HepG2 (cell line): ENCODE data around the gene CCDC38. TPM values are rescaled to one million over a fixed set of nuclear protein-coding genes. Genes with fewer than 3 reads are reported as not detected.
A peak's percentile ranks its signal among the peaks of the same experiment; 100 is the strongest.

Source experiments
- ADNP ChIP-seq: sonication (generic); formaldehyde crosslinking; IDR thresholded peaks from 2 replicates; pipeline ENCODE4 v1.4.0; 2020; ENCODE audit warnings: missing genetic modification reagents
- FOXO1 ChIP-seq: sonication (generic); formaldehyde crosslinking; IDR thresholded peaks from 2 replicates; pipeline ENCODE4 v1.4.0; 2020; ENCODE audit warnings: missing genetic modification reagents
- GABPA ChIP-seq, 2 experiments: IDR thresholded peaks; 2 replicates each; pipeline ENCODE4 v1.6.1; 2011 to 2016; ENCODE audit warnings: low read depth in 2 of 2, low read length in 1 of 2, missing biosample characterization in 1 of 2, missing genetic modification characterization in 1 of 2
- MED1 ChIP-seq: sonication (generic); formaldehyde crosslinking; IDR thresholded peaks from 2 replicates; pipeline ENCODE4 v1.4.0; 2020; ENCODE audit warnings: missing genetic modification reagents
- RORA ChIP-seq: sonication (generic); formaldehyde crosslinking; IDR thresholded peaks from 2 replicates; pipeline ENCODE4 v1.5.0; 2020; ENCODE audit warnings: mild to moderate bottlenecking, missing genetic modification reagents, moderate library complexity
- SAP130 ChIP-seq: IDR thresholded peaks from 2 replicates; pipeline ENCODE4 v1.6.1; 2016; ENCODE audit warnings: low read depth
- SETDB1 ChIP-seq: sonication (generic); formaldehyde crosslinking; IDR thresholded peaks from 2 replicates; pipeline ENCODE4 v1.5.1; 2020; ENCODE audit warnings: missing genetic modification reagents, mild to moderate bottlenecking, borderline replicate concordance
- SNRNP70 ChIP-seq: fragments of 200-400 bp; formaldehyde crosslinking; IDR thresholded peaks from 2 replicates; pipeline ENCODE4 v1.6.1; 2017; ENCODE audit warnings: mild to moderate bottlenecking, low read depth, low read length, moderate library complexity
- TARDBP ChIP-seq: sonication (generic); formaldehyde crosslinking; IDR thresholded peaks from 2 replicates; pipeline ENCODE4 v1.8.0; 2022; ENCODE audit warnings: mild to moderate bottlenecking, missing genetic modification reagents
- YY1 ChIP-seq: IDR thresholded peaks from 2 replicates; pipeline ENCODE4 v1.6.1; 2011; ENCODE audit warnings: low read length, low read depth, moderate library complexity, mild to moderate bottlenecking; ENCODE audit not compliant: insufficient read depth, insufficient replicate concordance
- ZFX ChIP-seq: sonication (generic); formaldehyde crosslinking; IDR thresholded peaks from 2 replicates; pipeline ENCODE4 v1.4.0; 2020; ENCODE audit warnings: mild to moderate bottlenecking, low read depth, missing genetic modification reagents, moderate library complexity
- ZMAT3 ChIP-seq: sonication (generic); formaldehyde crosslinking; conservative IDR thresholded peaks from 2 replicates; pipeline ENCODE4 v1.7.0; 2021; ENCODE audit warnings: missing genetic modification reagents
- ZNF543 ChIP-seq: sonication (generic); formaldehyde crosslinking; IDR thresholded peaks from 2 replicates; pipeline ENCODE4 v1.4.0; 2020; ENCODE audit warnings: mild to moderate bottlenecking, missing genetic modification reagents
- polyA plus RNA-seq, 8 experiments: library from polyadenylated mRNA; depleted of rRNA in 3 of 8; stranded (reverse) in 7 of 8; unstranded in 1 of 8; fragments of >200 nt; fragmentation: Illumina TruSeq in 4 of 8; extraction: Trizol in 4 of 8; gene quantifications; 2 replicates each; pipeline versions ENCODE4 v1.2.1 to v1.2.3, GENCODE V29; 2011 to 2016; ENCODE audit warnings: low read depth in 4 of 8, missing spikeins in 1 of 8, mixed read lengths in 1 of 8; ENCODE audit not compliant: insufficient read depth in 1 of 8
- total RNA-seq, 5 experiments: library from RNA; depleted of rRNA; stranded (reverse); fragments of >200 nt; fragmentation: Illumina TruSeq; extraction: Trizol; gene quantifications; 2 replicates each; pipeline ENCODE4 v1.2.3, GENCODE V29; 2016; ENCODE audit warnings: low read depth in 1 of 5
- TF ChIP-seq, protein P1 (sequence below): IDR thresholded peaks from 2 replicates; pipeline ENCODE4 v1.6.1; 2016; ENCODE audit warnings: low read depth, missing genetic modification reagents, missing compliant biosample characterization
- TF ChIP-seq, protein P2 (sequence below): sonication (generic); formaldehyde crosslinking; IDR thresholded peaks from 2 replicates; pipeline ENCODE4 v1.4.0; 2020; ENCODE audit warnings: mild to moderate bottlenecking, missing genetic modification reagents
- TF ChIP-seq, protein P3 (sequence below), 2 experiments: sonication (generic) in 1 of 2; formaldehyde crosslinking in 1 of 2; IDR thresholded peaks; 2 replicates each; pipeline versions ENCODE4 v1.5.1 to v1.6.1; 2011 to 2020; ENCODE audit warnings: borderline replicate concordance in 1 of 2, low read depth in 1 of 2, low read length in 1 of 2, mild to moderate bottlenecking in 1 of 2, missing genetic modification reagents in 1 of 2, moderate library complexity in 1 of 2
- TF ChIP-seq, protein P4 (sequence below): sonication (generic); formaldehyde crosslinking; IDR thresholded peaks from 2 replicates; pipeline ENCODE4 v1.4.0; 2020; ENCODE audit warnings: mild to moderate bottlenecking, low read depth, missing genetic modification reagents
- TF ChIP-seq, protein P5 (sequence below): sonication (generic); formaldehyde crosslinking; IDR thresholded peaks from 2 replicates; pipeline ENCODE4 v1.4.0; 2020; ENCODE audit warnings: missing genetic modification reagents, low read depth, mild to moderate bottlenecking, borderline replicate concordance

CCDC38 gene
- total and polyA plus RNA-seq, 2 of the 13 experiments (the other 11 are each of a cell fraction or from before 2014, with no cell fraction given), result 0.24 to 0.32 TPM

DNA sequence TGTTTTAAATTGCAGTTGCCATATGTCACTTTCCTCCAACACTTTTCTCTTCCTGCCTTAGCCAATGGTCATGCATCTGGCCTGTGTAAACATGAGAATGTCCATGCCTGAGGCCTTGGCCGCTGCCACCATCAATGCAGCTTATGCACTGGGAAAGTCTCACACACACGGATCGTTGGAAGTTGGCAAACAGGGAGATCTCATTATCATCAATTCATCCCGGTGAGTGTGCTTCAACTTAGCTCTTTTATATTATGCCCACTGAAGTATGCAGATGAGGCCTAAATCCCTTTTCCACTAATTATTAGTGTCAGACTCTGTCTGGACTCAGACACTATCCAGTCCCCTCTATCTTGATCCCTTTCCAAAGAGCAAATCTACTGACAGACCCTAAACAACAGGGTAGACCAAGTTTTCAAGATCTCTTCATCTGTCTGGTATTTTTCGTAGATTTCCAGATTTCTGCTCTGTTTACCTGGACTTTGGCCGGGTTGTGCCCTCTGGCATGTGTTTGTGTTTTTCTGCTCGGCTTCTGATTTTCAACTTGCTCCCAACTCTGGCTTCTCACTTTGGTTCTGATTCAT, 24.0 kb upstream of the CCDC38 start (continued):
- TF ChIP-seq, protein P1, sequence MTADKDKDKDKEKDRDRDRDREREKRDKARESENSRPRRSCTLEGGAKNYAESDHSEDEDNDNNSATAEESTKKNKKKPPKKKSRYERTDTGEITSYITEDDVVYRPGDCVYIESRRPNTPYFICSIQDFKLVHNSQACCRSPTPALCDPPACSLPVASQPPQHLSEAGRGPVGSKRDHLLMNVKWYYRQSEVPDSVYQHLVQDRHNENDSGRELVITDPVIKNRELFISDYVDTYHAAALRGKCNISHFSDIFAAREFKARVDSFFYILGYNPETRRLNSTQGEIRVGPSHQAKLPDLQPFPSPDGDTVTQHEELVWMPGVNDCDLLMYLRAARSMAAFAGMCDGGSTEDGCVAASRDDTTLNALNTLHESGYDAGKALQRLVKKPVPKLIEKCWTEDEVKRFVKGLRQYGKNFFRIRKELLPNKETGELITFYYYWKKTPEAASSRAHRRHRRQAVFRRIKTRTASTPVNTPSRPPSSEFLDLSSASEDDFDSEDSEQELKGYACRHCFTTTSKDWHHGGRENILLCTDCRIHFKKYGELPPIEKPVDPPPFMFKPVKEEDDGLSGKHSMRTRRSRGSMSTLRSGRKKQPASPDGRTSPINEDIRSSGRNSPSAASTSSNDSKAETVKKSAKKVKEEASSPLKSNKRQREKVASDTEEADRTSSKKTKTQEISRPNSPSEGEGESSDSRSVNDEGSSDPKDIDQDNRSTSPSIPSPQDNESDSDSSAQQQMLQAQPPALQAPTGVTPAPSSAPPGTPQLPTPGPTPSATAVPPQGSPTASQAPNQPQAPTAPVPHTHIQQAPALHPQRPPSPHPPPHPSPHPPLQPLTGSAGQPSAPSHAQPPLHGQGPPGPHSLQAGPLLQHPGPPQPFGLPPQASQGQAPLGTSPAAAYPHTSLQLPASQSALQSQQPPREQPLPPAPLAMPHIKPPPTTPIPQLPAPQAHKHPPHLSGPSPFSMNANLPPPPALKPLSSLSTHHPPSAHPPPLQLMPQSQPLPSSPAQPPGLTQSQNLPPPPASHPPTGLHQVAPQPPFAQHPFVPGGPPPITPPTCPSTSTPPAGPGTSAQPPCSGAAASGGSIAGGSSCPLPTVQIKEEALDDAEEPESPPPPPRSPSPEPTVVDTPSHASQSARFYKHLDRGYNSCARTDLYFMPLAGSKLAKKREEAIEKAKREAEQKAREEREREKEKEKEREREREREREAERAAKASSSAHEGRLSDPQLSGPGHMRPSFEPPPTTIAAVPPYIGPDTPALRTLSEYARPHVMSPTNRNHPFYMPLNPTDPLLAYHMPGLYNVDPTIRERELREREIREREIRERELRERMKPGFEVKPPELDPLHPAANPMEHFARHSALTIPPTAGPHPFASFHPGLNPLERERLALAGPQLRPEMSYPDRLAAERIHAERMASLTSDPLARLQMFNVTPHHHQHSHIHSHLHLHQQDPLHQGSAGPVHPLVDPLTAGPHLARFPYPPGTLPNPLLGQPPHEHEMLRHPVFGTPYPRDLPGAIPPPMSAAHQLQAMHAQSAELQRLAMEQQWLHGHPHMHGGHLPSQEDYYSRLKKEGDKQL (CRISPR knock-in tag), result 0 out of 2 replicates have a peak, but pooled peaks have one; percentile 27
- TF ChIP-seq GABPA (IDR thresholded peaks at IDR 0.05; ENCODE audit: low read depth, low read length), result no peak
- peak; percentile 38; the same call in 1 of the 2 replicates for TF ChIP-seq GABPA (CRISPR knock-in tag; IDR thresholded peaks at IDR 0.05; ENCODE audit: low read depth)
- peak; percentile 76; the same call in 1 of the 2 replicates for TF ChIP-seq FOXO1 (CRISPR knock-in tag)
- TF ChIP-seq, protein P2, sequence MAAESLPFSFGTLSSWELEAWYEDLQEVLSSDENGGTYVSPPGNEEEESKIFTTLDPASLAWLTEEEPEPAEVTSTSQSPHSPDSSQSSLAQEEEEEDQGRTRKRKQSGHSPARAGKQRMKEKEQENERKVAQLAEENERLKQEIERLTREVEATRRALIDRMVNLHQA (CRISPR knock-in tag), result no peak
- no peak for TF ChIP-seq YY1
- TF ChIP-seq, protein P3, sequence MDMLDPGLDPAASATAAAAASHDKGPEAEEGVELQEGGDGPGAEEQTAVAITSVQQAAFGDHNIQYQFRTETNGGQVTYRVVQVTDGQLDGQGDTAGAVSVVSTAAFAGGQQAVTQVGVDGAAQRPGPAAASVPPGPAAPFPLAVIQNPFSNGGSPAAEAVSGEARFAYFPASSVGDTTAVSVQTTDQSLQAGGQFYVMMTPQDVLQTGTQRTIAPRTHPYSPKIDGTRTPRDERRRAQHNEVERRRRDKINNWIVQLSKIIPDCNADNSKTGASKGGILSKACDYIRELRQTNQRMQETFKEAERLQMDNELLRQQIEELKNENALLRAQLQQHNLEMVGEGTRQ (IDR thresholded peaks at IDR 0.05; ENCODE audit: low read depth, low read length), result no peak
- TF ChIP-seq, protein P3 (CRISPR knock-in tag; IDR thresholded peaks at IDR 0.05; ENCODE audit: borderline replicate concordance), result no peak
- no peak for TF ChIP-seq RORA (CRISPR knock-in tag)
- no peak for TF ChIP-seq TARDBP (CRISPR knock-in tag)
- TF ChIP-seq SETDB1 (CRISPR knock-in tag), result no peak
- peak; percentile 84 for TF ChIP-seq ZFX
- peak; percentile 82 for TF ChIP-seq SAP130 (CRISPR knock-in tag)
- TF ChIP-seq ZMAT3 (CRISPR knock-in tag), result 0 out of 2 replicates have a peak, but pooled peaks have one; percentile 53
- TF ChIP-seq, protein P4, sequence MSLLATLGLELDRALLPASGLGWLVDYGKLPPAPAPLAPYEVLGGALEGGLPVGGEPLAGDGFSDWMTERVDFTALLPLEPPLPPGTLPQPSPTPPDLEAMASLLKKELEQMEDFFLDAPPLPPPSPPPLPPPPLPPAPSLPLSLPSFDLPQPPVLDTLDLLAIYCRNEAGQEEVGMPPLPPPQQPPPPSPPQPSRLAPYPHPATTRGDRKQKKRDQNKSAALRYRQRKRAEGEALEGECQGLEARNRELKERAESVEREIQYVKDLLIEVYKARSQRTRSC (CRISPR knock-in tag), result no peak
- TF ChIP-seq, protein P5, sequence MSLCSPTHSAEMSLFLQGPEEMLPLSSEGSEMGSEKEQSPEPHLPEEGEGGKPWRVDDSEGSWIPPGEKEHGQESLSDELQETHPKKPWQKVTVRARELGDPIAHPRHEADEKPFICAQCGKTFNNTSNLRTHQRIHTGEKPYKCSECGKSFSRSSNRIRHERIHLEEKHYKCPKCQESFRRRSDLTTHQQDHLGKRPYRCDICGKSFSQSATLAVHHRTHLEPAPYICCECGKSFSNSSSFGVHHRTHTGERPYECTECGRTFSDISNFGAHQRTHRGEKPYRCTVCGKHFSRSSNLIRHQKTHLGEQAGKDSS (CRISPR knock-in tag), result no peak; the same call in 1 of the 2 replicates
- no peak for TF ChIP-seq SNRNP70
- TF ChIP-seq ADNP (CRISPR knock-in tag), result no peak
- TF ChIP-seq MED1, result peak; percentile 87
- TF ChIP-seq ZNF543 (CRISPR knock-in tag), result no peak
